SJCRH30 (cell line): ENCODE results near the gene LILRB1. TPM values are rescaled to one million over a fixed set of nuclear protein-coding genes. Genes with fewer than 3 reads are reported as not detected.
"Not testable (repeated sequence)": the region's sequence is repeated elsewhere in the genome, so short reads cannot be mapped to it uniquely, and the experiment has no call there.

ENCODE experiments used
- DNase-seq, 2 experiments: peaks; one replicate each; pipeline ENCODE4 v3.0.0-alpha.2; 2015 to 2020
- H3K27ac ChIP-seq: fragments of 250-450 bp; sonication (Bioruptor Pico); 2 replicates; pipeline ENCODE4 v1.5.1; 2020; ENCODE audit warnings: mild to moderate bottlenecking, moderate library complexity
- H3K27me3 ChIP-seq: fragments of 250-450 bp; sonication (Bioruptor Pico); 2 replicates; pipeline ENCODE4 v1.5.1; 2020; ENCODE audit warnings: mild to moderate bottlenecking, moderate library complexity
- H3K36me3 ChIP-seq: fragments of 250-450 bp; sonication (Bioruptor Pico); 2 replicates; pipeline ENCODE4 v1.5.1; 2020; ENCODE audit warnings: mild to moderate bottlenecking, moderate library complexity
- H3K4me1 ChIP-seq: fragments of 250-450 bp; sonication (Bioruptor Pico); 2 replicates; pipeline ENCODE4 v1.5.1; 2020; ENCODE audit warnings: mild to moderate bottlenecking, moderate library complexity
- H3K4me3 ChIP-seq: fragments of 250-450 bp; sonication (Bioruptor Pico); 2 replicates; pipeline ENCODE4 v1.5.1; 2020; ENCODE audit warnings: mild to moderate bottlenecking, moderate library complexity
- H3K9me3 ChIP-seq: fragments of 250-450 bp; sonication (Bioruptor Pico); replicated peaks from 2 replicates; pipeline ENCODE4 v1.5.1; 2020; ENCODE audit warnings: mild to moderate bottlenecking, moderate library complexity
- total RNA-seq: library from RNA; depleted of rRNA; stranded (reverse); fragments of >200 nt; shearing (Covaris generic); gene quantifications from 2 replicates; pipeline ENCODE4 v1.2.3, GENCODE V29; 2014

Gene LILRB1
- total RNA-seq, 1 experiment from 2014 or later: not detected

DNA sequence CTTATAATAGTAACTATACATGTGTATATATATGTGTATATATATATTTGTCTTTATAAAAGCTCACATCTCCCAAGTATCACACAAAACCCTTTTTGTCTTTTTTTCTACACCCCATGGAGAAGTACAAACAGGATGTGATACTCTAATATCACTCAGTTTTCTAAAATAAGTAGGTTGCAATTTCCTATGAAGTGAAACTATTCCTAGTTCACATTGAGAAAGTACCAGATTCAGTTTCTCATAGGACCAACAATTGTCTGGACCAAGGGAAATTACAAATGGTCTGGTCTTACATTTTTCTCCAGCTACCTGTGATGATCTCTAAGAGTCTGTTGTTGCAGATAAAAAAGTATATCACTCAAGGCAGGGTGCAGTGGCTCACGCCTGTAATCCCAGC lies 17.9 kb upstream of the LILRB1 start:
- no peak for DNase-seq
- no peaks in the 10 kb centered on the region for H3K9me3 ChIP-seq
- H3K36me3 ChIP-seq: no peaks in the 10 kb centered on the region
- H3K4me3 ChIP-seq: no peak overlapping the region
- H3K27me3 ChIP-seq: no peaks in the 10 kb centered on the region
- no peaks in the 10 kb centered on the region for H3K4me1 ChIP-seq
- no peak overlapping the region for H3K27ac ChIP-seq

DNA sequence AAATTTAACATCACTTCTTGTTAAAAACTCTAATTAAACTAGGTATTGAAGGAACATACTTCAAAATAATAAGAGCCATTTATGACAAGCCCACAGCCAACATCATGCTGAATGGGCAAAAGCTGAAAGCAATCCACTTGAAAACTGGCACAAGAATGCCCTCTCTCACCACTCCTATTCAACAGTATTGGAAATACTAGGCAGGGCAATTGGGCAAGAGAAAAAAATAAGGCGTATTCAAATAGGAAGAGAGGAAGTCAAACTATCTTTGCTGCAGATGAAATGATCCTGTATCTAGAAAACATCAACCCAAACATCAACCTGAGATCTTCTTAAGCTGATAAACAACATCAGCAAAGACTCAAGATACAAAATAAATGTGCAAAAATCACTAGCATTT lies 15.6 kb upstream of the LILRB1 start:
- Histone ChIP-seq H3K9me3 (no peaks in the 10 kb centered on the region), H3K27ac (no peak overlapping the region), H3K4me1 (no peaks in the 10 kb centered on the region), H3K27me3 (no peaks in the 10 kb centered on the region), H3K36me3 (no peaks in the 10 kb centered on the region), H3K4me3 (no peak overlapping the region)
- DNase-seq: no peak

DNA sequence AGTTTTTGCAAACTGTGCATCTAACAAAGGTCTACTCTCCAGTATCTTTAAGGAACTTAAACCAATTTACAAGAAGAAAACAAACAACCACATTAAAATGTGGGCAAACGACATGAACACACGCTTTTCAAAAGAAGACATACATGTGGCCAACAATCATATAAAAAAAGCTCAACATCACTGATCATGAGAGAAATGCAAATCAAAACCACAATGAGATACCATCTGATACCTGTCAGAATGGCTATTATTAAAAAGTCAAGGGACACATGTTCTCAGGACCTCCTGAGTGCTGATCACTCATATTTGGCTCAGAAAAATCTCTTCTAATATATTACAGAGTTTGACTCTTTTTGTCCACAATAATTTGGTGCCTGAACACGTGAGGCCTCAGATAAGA lies 14.2 kb upstream of the LILRB1 start:
- no peak for DNase-seq
- H3K36me3 ChIP-seq: no peaks in the 10 kb centered on the region
- no peak overlapping the region for H3K4me3 ChIP-seq
- H3K9me3 ChIP-seq: no peaks in the 10 kb centered on the region
- no peaks in the 10 kb centered on the region for H3K27me3 ChIP-seq
- no peak overlapping the region for H3K27ac ChIP-seq
- no peaks in the 10 kb centered on the region for H3K4me1 ChIP-seq

DNA sequence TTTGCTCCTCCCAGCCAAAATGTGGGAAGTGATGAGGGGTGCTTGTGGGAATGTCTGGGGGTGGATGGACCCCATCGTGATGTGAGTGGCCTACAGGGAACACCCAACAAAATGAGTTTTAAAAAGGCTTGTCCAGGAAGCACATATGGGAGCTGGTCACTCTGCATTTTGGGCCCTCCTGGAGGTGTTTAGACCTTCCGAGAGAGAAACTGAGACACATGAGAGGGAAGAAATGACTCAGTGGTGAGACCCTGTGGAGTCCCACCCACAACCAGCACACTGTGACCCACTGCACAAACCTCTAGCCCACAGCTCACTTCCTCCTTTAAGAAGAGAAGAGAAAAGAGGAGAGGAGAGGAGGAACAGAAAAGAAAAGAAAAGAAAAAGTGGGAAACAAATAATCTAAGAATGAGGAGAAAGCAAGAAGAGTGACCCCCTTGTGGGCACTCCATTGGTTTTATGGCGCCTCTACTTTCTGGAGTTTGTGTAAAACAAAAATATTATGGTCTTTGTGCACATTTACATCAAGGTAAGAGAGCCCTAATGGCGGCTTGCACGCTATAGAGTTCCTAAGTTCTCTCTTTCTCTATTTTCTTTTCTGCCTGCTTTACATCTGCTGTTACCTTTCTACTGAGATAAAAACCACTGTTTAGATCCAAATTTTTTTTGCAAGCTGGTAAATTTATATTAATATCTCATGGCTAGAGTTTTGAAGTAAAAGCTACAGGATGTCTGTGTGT lies 13.3 kb upstream of the LILRB1 start:
- no peak for DNase-seq
- no peaks in the 10 kb centered on the region for H3K9me3 ChIP-seq
- no peak overlapping the region for H3K4me3 ChIP-seq
- H3K27ac ChIP-seq: no peak overlapping the region
- H3K27me3 ChIP-seq: no peaks in the 10 kb centered on the region
- H3K36me3 ChIP-seq: no peaks in the 10 kb centered on the region
- no peaks in the 10 kb centered on the region for H3K4me1 ChIP-seq

DNA sequence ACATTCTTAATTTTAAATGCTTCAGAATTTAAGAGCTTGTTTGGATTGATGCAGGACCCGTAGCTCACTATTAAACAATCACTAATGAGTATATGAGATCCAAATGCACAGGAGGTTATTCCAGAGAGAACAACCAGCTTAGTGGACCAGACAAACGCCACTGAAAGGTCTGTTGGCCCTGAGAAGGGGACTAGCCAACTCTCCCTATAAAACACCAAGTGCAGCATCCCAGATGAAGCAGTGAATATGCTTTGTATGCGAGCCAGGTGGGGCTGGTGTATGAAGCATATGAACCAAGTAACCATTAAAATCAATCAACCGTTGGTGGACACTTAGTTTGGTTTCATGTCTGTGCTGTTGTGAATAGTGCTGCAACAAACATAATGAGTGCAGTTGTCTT lies 9.8 kb upstream of the LILRB1 start:
- H3K9me3 ChIP-seq: no peaks in the 10 kb centered on the region
- no peak overlapping the region for H3K27ac ChIP-seq
- no peaks in the 10 kb centered on the region for H3K27me3 ChIP-seq
- no peaks in the 10 kb centered on the region for H3K4me1 ChIP-seq
- H3K4me3 ChIP-seq: no peak overlapping the region
- no peaks in the 10 kb centered on the region for H3K36me3 ChIP-seq
- no peak for DNase-seq

DNA sequence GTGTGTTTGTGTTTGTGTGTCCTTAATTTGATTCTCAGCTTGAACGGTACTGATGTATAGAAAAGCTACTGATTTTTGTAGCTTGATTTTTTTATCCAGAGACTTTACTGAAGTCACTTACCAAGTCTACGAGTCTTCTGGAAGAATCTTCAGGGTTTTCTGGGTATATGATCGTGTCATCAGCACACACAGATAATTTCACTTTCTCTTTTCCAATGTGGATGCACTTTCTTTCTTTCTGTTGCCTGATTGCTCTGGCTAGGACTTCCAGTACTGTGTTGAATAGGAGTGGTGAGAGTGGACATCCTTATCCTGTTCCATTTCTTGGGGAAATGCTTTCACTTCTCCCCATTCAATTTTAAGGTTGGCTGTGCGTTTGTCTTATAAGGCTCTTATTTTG lies 7.9 kb upstream of the LILRB1 start:
- Histone ChIP-seq H3K9me3 (no peaks in the 10 kb centered on the region), H3K4me1 (no peaks in the 10 kb centered on the region), H3K27me3 (no peaks in the 10 kb centered on the region), H3K27ac (no peak overlapping the region), H3K4me3 (no peak overlapping the region), H3K36me3 (no peaks in the 10 kb centered on the region)
- no peak for DNase-seq

DNA sequence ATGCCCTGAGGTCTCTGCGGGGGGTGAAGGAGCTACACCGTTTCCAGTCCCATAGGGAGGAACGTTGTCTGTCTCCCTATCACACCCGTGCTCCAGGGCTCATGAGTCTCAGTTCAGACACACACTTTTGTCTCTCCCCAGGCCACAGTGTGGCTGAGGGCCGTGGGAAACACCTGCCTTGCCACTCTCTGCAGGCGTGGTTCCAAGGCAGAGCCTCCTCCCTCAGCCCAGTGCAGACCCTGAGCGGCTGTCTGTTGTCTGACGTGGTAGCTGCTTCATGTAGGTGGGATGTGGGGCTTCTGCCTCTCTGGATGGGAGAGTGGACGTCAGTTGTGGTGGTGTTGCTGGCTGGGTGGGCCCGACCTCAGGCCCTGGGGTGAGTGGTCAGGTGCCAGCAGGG lies 6.0 kb upstream of the LILRB1 start:
- not testable (repeated sequence) for H3K4me1 ChIP-seq, H3K4me3 ChIP-seq, H3K36me3 ChIP-seq, H3K27ac ChIP-seq, H3K27me3 ChIP-seq, DNase-seq, H3K9me3 ChIP-seq

DNA sequence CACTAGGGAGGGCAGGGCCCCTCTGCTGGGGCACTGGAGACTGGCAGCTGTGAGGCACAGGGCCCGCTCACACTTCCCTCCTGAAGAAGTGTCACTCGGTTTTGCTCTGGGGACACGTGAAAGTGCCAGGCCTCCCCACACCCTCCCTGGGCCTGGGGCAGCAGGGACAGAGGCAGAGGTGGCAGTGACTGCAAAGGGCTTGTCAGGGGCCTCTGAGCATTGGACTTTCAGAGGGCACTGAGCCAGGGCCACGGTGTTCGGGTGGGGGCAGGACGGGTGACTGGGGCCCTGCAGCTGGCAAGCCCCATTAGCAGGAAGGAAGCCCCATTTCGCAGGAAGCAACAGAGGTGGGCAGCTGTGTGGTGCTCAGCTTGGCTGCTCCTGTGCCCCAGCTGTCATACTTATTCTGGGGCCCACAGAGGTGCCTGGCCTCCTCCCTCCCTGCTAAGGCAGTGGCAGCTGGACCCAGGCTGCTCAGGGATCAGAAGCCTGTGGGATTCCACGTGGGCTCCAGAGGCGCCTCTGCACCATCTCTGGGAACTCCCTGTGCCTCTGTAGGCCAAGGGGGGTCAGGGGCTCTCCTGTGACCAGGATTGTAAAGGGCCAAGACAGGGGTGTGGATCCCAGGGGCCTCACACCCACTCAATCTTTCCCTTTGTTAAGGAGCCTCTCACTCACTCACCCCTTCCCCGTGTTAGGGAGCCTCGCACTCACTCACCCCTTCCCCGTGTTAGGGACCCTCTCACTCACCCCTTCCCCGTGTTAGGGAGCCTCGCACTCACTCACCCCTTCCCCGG lies 5.2 kb upstream of the LILRB1 start:
- not testable (repeated sequence) for H3K27ac ChIP-seq, H3K27me3 ChIP-seq, H3K4me1 ChIP-seq, H3K9me3 ChIP-seq, DNase-seq, H3K36me3 ChIP-seq, H3K4me3 ChIP-seq

DNA sequence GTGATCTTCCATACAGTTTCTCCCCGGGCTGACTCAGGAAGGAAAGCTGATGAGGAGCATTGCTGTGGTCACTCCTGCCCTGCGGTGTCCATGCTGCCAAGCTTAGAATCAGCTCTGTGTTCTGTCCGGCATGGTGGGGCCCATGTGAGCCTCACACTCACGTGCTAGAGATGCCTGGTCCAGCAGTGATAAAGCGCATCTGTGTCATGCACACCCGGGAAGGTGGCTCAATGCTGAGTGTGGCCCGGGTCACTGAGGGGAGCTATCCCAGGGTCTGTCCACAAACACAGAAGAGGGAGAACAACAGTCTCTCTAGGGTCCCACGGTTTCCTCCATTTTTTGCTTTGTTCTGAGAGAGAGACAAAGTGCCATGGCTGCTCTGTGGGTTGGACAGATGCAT lies 3.5 kb upstream of the LILRB1 start:
- H3K36me3 ChIP-seq: no peaks in the 10 kb centered on the region
- no peaks in the 10 kb centered on the region for H3K9me3 ChIP-seq
- H3K4me3 ChIP-seq: no peak overlapping the region
- no peaks in the 10 kb centered on the region for H3K27me3 ChIP-seq
- no peaks in the 10 kb centered on the region for H3K4me1 ChIP-seq
- no peak for DNase-seq
- H3K27ac ChIP-seq: no peak overlapping the region

DNA sequence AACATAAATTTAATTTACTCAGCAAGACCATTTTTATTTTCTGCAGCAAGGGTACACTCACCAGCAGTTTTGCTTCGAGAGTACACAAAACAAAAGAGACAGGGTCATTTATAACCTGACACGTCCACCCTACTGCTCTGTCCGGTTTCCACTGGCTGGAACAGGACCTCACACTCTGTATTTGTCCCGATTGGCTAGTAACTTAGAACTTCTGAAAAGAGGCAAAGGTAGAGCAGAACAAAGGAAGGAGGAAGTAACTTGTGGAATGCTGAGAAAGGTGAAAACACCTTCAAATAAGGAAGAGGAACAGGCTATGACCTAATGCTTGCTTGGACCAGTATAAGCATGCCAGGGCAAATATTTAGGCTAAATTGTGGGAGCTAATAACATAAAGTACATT lies 2.4 kb upstream of the LILRB1 start:
- H3K36me3 ChIP-seq, DNase-seq, H3K27me3 ChIP-seq, H3K9me3 ChIP-seq, H3K4me1 ChIP-seq, H3K27ac ChIP-seq, H3K4me3 ChIP-seq: not testable (repeated sequence)

DNA sequence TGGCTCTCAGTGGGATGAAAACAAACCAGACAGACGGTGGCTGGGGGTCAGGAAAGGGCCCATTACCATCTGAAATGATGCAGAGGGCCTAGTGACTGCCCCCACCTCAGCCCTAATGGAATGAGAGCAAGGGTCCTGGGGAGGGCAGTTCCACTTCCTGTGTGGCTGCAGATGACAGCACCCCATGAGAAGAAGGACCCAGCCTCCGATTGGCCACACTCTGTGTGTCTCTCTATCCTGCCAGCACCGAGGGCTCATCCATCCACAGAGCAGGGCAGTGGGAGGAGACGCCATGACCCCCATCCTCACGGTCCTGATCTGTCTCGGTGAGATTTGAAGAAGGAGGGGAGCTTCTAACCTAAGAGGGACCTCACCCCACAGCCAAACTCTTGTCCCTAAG lies 498 bp downstream of the LILRB1 start:
- Histone ChIP-seq H3K9me3 (no peaks in the 10 kb centered on the region), H3K27ac (no peak overlapping the region), H3K4me1 (no peaks in the 10 kb centered on the region), H3K27me3 (no peaks in the 10 kb centered on the region), H3K36me3 (no peaks in the 10 kb centered on the region), H3K4me3 (no peak overlapping the region)
- DNase-seq: no peak

DNA sequence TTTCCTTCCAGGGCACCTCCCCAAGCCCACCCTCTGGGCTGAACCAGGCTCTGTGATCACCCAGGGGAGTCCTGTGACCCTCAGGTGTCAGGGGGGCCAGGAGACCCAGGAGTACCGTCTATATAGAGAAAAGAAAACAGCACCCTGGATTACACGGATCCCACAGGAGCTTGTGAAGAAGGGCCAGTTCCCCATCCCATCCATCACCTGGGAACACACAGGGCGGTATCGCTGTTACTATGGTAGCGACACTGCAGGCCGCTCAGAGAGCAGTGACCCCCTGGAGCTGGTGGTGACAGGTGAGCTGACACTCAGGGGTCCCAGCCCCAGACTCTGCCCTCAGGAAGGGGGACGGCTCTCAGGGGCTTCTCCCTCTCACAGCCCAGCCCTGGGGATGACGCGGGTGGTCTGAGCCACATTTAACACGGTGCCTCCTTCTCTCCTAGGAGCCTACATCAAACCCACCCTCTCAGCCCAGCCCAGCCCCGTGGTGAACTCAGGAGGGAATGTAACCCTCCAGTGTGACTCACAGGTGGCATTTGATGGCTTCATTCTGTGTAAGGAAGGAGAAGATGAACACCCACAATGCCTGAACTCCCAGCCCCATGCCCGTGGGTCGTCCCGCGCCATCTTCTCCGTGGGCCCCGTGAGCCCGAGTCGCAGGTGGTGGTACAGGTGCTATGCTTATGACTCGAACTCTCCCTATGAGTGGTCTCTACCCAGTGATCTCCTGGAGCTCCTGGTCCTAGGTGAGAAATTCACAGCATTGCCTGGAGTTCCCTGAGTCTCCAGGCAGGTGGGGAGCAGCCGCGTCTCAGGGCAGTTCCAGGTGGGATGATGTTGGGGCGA lies 1.4 kb downstream of the LILRB1 start:
- not testable (repeated sequence) for H3K4me3 ChIP-seq, H3K4me1 ChIP-seq, H3K27ac ChIP-seq, DNase-seq, H3K36me3 ChIP-seq, H3K9me3 ChIP-seq, H3K27me3 ChIP-seq

DNA sequence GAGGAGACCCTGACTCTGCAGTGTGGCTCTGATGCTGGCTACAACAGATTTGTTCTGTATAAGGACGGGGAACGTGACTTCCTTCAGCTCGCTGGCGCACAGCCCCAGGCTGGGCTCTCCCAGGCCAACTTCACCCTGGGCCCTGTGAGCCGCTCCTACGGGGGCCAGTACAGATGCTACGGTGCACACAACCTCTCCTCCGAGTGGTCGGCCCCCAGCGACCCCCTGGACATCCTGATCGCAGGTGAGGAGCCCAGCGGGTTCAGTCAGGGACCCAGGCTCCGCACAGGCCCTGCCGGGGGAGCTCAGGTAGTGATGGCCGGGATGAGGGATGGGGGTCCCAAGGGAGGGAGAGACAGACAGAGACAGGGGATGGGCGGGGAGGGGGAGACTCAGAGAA lies 2.2 kb downstream of the LILRB1 start:
- not testable (repeated sequence) for DNase-seq, H3K9me3 ChIP-seq, H3K4me3 ChIP-seq, H3K4me1 ChIP-seq, H3K27me3 ChIP-seq, H3K27ac ChIP-seq, H3K36me3 ChIP-seq

DNA sequence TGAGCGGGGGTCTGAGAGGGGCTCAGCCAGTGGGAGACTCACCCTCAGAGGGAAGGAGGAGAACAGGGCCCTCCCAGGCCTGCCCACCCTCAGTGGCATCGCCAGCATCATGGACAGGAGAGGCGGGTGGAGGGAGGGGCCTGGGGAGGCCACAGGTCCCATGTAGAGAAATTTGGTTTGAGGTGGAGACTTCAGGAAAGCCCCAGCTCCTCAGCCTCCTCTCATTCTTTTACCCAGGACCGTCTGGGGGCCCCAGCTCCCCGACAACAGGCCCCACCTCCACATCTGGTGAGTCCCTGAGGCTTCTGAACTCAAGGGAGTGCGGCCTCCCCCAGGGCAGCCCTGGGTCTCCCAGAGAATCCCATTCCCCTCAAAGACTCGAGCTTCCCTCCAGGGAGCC lies 3.1 kb downstream of the LILRB1 start:
- no peaks in the 10 kb centered on the region for H3K27me3 ChIP-seq
- DNase-seq: no peak
- no peaks in the 10 kb centered on the region for H3K4me1 ChIP-seq
- no peaks in the 10 kb centered on the region for H3K9me3 ChIP-seq
- no peaks in the 10 kb centered on the region for H3K36me3 ChIP-seq
- H3K27ac ChIP-seq: no peak overlapping the region
- H3K4me3 ChIP-seq: no peak overlapping the region

DNA sequence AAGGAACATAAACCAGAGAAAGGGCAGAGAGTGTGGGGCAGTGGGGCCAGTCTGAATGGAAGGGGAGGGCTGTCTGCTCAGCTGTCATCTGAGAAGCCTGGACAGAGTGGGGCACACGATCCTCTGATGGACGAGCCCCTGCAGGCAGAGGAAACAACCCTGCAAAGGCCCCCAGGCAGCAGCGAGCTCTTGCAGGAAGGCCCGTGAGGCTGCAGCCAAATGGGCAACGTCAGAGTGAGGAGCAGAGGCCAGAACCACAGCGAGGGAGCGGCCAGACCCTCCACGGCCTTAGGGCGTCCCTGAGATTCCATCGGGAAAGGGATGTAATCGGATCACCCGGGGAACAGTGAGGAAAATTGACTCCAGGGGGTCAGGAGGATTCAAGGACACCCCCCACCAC lies 5.8 kb downstream of the LILRB1 start:
- DNase-seq, H3K4me1 ChIP-seq, H3K36me3 ChIP-seq, H3K4me3 ChIP-seq, H3K27ac ChIP-seq, H3K27me3 ChIP-seq, H3K9me3 ChIP-seq: not testable (repeated sequence)
